WTC11 (cell line): ENCODE measurements around the gene SAP130.

ENCODE experiments used
- ELF4 ChIP-seq: sonication (generic); formaldehyde crosslinking; IDR thresholded peaks from 2 replicates; pipeline ENCODE4 v1.8.1; 2022; ENCODE audit warnings: low read depth, mild to moderate bottlenecking, moderate library complexity, missing genetic modification reagents
- FOXK1 ChIP-seq: sonication (generic); formaldehyde crosslinking; IDR thresholded peaks from 2 replicates; pipeline ENCODE4 v1.8.0; 2022; ENCODE audit warnings: mild to moderate bottlenecking, moderate library complexity, missing genetic modification reagents
- IRF2 ChIP-seq: sonication (generic); formaldehyde crosslinking; IDR thresholded peaks from 2 replicates; pipeline ENCODE4 v1.8.0; 2022; ENCODE audit warnings: low read depth, missing genetic modification reagents, borderline replicate concordance
- JUN ChIP-seq: sonication (generic); formaldehyde crosslinking; IDR thresholded peaks from 2 replicates; pipeline ENCODE4 v1.8.0; 2023; ENCODE audit warnings: mild to moderate bottlenecking, missing genetic modification reagents
- RELA ChIP-seq: sonication (generic); formaldehyde crosslinking; IDR thresholded peaks from 2 replicates; pipeline ENCODE4 v1.8.1; 2022; ENCODE audit warnings: missing genetic modification reagents, mild to moderate bottlenecking, borderline replicate concordance
- SOX15 ChIP-seq: fragments of 250-450 bp; sonication (Bioruptor Pico); IDR thresholded peaks from 2 replicates; pipeline ENCODE4 v1.9.0; 2021; ENCODE audit warnings: mild to moderate bottlenecking
- ZNF121 ChIP-seq: sonication (generic); formaldehyde crosslinking; IDR thresholded peaks from 2 replicates; pipeline ENCODE4 v1.8.0; 2023; ENCODE audit warnings: missing genetic modification reagents
- ZNF138 ChIP-seq: sonication (generic); formaldehyde crosslinking; conservative IDR thresholded peaks from 2 replicates; pipeline ENCODE4 v1.8.1; 2022; ENCODE audit warnings: mild to moderate bottlenecking, moderate library complexity, missing genetic modification reagents
- TF ChIP-seq, protein P1 (sequence below): sonication (generic); formaldehyde crosslinking; IDR thresholded peaks from 2 replicates; pipeline ENCODE4 v1.8.0; 2023; ENCODE audit warnings: missing genetic modification reagents
- TF ChIP-seq, protein P2 (sequence below): sonication (generic); formaldehyde crosslinking; IDR thresholded peaks from 2 replicates; pipeline ENCODE4 v1.8.0; 2022; ENCODE audit warnings: mild to moderate bottlenecking, missing genetic modification reagents
- TF ChIP-seq, protein P3 (sequence below): fragments of 200-600 bp; IDR thresholded peaks from 2 replicates; pipeline ENCODE4 v1.8.0; 2022; ENCODE audit warnings: antibody characterized with exemption
- TF ChIP-seq, protein P4 (sequence below): sonication (generic); formaldehyde crosslinking; IDR thresholded peaks from 2 replicates; pipeline ENCODE4 v1.8.1; 2022; ENCODE audit warnings: low read depth, missing genetic modification reagents, borderline replicate concordance
- TF ChIP-seq, protein P5 (sequence below): sonication (generic); formaldehyde crosslinking; IDR thresholded peaks from 2 replicates; pipeline ENCODE4 v1.8.0; 2023; ENCODE audit warnings: missing genetic modification reagents, mild to moderate bottlenecking, borderline replicate concordance

DNA sequence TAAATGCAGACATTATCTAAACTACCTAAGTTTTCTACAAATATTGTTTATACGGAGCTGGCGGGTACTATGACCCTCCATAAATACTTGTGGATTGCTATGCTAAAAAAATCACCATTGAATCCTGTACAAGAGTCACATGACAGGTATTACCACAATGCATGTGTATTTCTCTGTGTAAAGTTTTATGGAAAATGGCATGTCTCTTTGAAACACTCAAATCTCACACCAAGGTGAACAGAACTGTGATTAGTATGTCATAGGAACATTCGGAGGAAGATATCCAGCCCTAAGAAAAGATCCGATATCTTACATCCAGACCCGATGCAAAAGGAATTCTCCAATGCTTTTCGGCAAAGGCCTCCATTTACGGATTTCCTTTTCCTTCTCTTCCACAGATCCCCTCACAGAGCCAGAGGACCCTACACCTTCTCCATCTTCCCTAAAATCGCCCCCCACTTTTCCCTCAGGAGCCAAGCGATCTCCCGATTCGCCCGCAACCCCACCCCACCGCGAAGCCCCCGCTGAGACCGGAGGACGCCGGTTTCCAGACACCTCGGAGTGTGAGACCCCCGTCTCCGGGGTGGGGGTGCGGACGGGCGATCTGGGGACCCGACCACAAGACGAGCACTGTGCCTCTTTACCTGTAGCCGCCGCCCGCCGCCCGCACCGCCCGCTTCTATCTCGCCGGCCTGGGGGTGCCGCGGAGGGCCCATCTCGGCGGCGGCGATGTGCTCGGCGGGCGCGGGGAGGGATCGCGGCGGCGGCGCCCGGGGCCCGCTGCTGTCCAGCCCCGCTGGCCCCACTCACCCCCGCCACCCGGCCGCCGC is 1.2 kb downstream of the SAP130 start:
- TF ChIP-seq ZNF138 (CRISPR knock-in tag) (no peak), SOX15 (CRISPR knock-in tag) (no peak), RELA (CRISPR knock-in tag) (no peak), ELF4 (CRISPR knock-in tag) (no peak), ZNF121 (CRISPR knock-in tag) (no peak), IRF2 (CRISPR knock-in tag) (no peak), JUN (CRISPR knock-in tag) (no peak), FOXK1 (CRISPR knock-in tag) (no peak)
- TF ChIP-seq, protein P1, sequence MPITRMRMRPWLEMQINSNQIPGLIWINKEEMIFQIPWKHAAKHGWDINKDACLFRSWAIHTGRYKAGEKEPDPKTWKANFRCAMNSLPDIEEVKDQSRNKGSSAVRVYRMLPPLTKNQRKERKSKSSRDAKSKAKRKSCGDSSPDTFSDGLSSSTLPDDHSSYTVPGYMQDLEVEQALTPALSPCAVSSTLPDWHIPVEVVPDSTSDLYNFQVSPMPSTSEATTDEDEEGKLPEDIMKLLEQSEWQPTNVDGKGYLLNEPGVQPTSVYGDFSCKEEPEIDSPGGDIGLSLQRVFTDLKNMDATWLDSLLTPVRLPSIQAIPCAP: no peak
- TF ChIP-seq, protein P2, sequence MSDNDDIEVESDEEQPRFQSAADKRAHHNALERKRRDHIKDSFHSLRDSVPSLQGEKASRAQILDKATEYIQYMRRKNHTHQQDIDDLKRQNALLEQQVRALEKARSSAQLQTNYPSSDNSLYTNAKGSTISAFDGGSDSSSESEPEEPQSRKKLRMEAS (CRISPR knock-in tag): no peak
- TF ChIP-seq, protein P3, sequence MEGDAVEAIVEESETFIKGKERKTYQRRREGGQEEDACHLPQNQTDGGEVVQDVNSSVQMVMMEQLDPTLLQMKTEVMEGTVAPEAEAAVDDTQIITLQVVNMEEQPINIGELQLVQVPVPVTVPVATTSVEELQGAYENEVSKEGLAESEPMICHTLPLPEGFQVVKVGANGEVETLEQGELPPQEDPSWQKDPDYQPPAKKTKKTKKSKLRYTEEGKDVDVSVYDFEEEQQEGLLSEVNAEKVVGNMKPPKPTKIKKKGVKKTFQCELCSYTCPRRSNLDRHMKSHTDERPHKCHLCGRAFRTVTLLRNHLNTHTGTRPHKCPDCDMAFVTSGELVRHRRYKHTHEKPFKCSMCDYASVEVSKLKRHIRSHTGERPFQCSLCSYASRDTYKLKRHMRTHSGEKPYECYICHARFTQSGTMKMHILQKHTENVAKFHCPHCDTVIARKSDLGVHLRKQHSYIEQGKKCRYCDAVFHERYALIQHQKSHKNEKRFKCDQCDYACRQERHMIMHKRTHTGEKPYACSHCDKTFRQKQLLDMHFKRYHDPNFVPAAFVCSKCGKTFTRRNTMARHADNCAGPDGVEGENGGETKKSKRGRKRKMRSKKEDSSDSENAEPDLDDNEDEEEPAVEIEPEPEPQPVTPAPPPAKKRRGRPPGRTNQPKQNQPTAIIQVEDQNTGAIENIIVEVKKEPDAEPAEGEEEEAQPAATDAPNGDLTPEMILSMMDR: no peak
- TF ChIP-seq, protein P4, sequence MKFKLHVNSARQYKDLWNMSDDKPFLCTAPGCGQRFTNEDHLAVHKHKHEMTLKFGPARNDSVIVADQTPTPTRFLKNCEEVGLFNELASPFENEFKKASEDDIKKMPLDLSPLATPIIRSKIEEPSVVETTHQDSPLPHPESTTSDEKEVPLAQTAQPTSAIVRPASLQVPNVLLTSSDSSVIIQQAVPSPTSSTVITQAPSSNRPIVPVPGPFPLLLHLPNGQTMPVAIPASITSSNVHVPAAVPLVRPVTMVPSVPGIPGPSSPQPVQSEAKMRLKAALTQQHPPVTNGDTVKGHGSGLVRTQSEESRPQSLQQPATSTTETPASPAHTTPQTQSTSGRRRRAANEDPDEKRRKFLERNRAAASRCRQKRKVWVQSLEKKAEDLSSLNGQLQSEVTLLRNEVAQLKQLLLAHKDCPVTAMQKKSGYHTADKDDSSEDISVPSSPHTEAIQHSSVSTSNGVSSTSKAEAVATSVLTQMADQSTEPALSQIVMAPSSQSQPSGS (CRISPR knock-in tag): no peak
- TF ChIP-seq, protein P5, sequence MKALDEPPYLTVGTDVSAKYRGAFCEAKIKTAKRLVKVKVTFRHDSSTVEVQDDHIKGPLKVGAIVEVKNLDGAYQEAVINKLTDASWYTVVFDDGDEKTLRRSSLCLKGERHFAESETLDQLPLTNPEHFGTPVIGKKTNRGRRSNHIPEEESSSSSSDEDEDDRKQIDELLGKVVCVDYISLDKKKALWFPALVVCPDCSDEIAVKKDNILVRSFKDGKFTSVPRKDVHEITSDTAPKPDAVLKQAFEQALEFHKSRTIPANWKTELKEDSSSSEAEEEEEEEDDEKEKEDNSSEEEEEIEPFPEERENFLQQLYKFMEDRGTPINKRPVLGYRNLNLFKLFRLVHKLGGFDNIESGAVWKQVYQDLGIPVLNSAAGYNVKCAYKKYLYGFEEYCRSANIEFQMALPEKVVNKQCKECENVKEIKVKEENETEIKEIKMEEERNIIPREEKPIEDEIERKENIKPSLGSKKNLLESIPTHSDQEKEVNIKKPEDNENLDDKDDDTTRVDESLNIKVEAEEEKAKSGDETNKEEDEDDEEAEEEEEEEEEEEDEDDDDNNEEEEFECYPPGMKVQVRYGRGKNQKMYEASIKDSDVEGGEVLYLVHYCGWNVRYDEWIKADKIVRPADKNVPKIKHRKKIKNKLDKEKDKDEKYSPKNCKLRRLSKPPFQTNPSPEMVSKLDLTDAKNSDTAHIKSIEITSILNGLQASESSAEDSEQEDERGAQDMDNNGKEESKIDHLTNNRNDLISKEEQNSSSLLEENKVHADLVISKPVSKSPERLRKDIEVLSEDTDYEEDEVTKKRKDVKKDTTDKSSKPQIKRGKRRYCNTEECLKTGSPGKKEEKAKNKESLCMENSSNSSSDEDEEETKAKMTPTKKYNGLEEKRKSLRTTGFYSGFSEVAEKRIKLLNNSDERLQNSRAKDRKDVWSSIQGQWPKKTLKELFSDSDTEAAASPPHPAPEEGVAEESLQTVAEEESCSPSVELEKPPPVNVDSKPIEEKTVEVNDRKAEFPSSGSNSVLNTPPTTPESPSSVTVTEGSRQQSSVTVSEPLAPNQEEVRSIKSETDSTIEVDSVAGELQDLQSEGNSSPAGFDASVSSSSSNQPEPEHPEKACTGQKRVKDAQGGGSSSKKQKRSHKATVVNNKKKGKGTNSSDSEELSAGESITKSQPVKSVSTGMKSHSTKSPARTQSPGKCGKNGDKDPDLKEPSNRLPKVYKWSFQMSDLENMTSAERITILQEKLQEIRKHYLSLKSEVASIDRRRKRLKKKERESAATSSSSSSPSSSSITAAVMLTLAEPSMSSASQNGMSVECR (CRISPR knock-in tag): no peak
